ENCODE data around the gene JAK1. TPM values are rescaled to one million over a fixed set of nuclear protein-coding genes. Genes with fewer than 3 reads are reported as not detected.
A peak's percentile ranks its signal among the peaks of the same experiment; 100 is the strongest.

JAK1 gene
- total and polyA plus RNA-seq, 2 experiments from 2014 or later: 8.0 to 19.5 TPM

GRCh38 chr1:64829411-64830029, 136.8 kb downstream of the JAK1 start:
- no peak overlapping the region; the same call in 1 of the 2 replicates for H3K27ac Mint-ChIP-seq

More at GRCh38 chr1:64829411-64830029, 136.8 kb downstream of the JAK1 start:
- peak; percentile 84 for ATAC-seq
- Histone ChIP-seq H3K4me1 (ENCODE audit: insufficient read depth) (no peaks in the 10 kb centered on the region), H3K9me2 (ENCODE audit: insufficient read depth) (no peaks in the 10 kb centered on the region), H3K27ac (ENCODE audit: low read depth) (no peak overlapping the region; the same call in 1 of the 2 replicates), H3K79me2 (replicated peaks; ENCODE audit: insufficient read depth) (no peaks in the 10 kb centered on the region), H3K27me3 (ENCODE audit: insufficient read depth) (no peaks in the 10 kb centered on the region), H2AFZ (no peak overlapping the region), H3K4me2 (no peak overlapping the region), H3K4me3 (no peak overlapping the region), H3K36me3 (ENCODE audit: insufficient read depth) (no peaks in the 10 kb centered on the region), H4K20me1 (replicated peaks; ENCODE audit: insufficient read depth) (no peaks in the 10 kb centered on the region), H3F3A (replicated peaks; ENCODE audit: low read depth) (no peaks in the 10 kb centered on the region)
- peak; percentile 52 for DNase-seq (ENCODE audit: low spot score)
- peaks cover 10% of the 10 kb centered on the region for H3K4me1 Mint-ChIP-seq
- TF ChIP-seq CREB1 (CRISPR knock-in tag; IDR thresholded peaks at IDR 0.05; ENCODE audit: low read depth) (no peak), EZH2 (IDR thresholded peaks at IDR 0.05; ENCODE audit: low read depth, unreplicated experiment) (no peak), ZNF462 (CRISPR knock-in tag; IDR thresholded peaks at IDR 0.05) (no peak), EZH2phosphoT487 (IDR thresholded peaks at IDR 0.05; ENCODE audit: unreplicated experiment) (no peak), POLR2AphosphoS5 (IDR thresholded peaks at IDR 0.05; ENCODE audit: low read depth) (no peak), STAT1 (IDR thresholded peaks at IDR 0.05; ENCODE audit: unreplicated experiment) (no peak), ZNF114 (CRISPR knock-in tag; IDR thresholded peaks at IDR 0.05) (no peak), NANOG (IDR thresholded peaks at IDR 0.05; ENCODE audit: borderline replicate concordance) (no peak), JUNB (IDR thresholded peaks at IDR 0.05; ENCODE audit: unreplicated experiment) (no peak), ZNF331 (CRISPR knock-in tag; IDR thresholded peaks at IDR 0.05; ENCODE audit: low read depth) (no peak)
- TF ChIP-seq, protein P1, sequence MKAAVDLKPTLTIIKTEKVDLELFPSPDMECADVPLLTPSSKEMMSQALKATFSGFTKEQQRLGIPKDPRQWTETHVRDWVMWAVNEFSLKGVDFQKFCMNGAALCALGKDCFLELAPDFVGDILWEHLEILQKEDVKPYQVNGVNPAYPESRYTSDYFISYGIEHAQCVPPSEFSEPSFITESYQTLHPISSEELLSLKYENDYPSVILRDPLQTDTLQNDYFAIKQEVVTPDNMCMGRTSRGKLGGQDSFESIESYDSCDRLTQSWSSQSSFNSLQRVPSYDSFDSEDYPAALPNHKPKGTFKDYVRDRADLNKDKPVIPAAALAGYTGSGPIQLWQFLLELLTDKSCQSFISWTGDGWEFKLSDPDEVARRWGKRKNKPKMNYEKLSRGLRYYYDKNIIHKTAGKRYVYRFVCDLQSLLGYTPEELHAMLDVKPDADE (IDR thresholded peaks at IDR 0.05): no peak
- TF ChIP-seq, protein P2, sequence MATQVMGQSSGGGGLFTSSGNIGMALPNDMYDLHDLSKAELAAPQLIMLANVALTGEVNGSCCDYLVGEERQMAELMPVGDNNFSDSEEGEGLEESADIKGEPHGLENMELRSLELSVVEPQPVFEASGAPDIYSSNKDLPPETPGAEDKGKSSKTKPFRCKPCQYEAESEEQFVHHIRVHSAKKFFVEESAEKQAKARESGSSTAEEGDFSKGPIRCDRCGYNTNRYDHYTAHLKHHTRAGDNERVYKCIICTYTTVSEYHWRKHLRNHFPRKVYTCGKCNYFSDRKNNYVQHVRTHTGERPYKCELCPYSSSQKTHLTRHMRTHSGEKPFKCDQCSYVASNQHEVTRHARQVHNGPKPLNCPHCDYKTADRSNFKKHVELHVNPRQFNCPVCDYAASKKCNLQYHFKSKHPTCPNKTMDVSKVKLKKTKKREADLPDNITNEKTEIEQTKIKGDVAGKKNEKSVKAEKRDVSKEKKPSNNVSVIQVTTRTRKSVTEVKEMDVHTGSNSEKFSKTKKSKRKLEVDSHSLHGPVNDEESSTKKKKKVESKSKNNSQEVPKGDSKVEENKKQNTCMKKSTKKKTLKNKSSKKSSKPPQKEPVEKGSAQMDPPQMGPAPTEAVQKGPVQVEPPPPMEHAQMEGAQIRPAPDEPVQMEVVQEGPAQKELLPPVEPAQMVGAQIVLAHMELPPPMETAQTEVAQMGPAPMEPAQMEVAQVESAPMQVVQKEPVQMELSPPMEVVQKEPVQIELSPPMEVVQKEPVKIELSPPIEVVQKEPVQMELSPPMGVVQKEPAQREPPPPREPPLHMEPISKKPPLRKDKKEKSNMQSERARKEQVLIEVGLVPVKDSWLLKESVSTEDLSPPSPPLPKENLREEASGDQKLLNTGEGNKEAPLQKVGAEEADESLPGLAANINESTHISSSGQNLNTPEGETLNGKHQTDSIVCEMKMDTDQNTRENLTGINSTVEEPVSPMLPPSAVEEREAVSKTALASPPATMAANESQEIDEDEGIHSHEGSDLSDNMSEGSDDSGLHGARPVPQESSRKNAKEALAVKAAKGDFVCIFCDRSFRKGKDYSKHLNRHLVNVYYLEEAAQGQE (IDR thresholded peaks at IDR 0.05; ENCODE audit: unreplicated experiment): no peak
- TF ChIP-seq, protein P3, sequence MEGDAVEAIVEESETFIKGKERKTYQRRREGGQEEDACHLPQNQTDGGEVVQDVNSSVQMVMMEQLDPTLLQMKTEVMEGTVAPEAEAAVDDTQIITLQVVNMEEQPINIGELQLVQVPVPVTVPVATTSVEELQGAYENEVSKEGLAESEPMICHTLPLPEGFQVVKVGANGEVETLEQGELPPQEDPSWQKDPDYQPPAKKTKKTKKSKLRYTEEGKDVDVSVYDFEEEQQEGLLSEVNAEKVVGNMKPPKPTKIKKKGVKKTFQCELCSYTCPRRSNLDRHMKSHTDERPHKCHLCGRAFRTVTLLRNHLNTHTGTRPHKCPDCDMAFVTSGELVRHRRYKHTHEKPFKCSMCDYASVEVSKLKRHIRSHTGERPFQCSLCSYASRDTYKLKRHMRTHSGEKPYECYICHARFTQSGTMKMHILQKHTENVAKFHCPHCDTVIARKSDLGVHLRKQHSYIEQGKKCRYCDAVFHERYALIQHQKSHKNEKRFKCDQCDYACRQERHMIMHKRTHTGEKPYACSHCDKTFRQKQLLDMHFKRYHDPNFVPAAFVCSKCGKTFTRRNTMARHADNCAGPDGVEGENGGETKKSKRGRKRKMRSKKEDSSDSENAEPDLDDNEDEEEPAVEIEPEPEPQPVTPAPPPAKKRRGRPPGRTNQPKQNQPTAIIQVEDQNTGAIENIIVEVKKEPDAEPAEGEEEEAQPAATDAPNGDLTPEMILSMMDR (conservative IDR thresholded peaks at IDR 0.05; ENCODE audit: low read depth in 2 of 2): no peak
- no peaks in the 10 kb centered on the region for H3K9me3 Mint-ChIP-seq
- peaks cover 1% of the 10 kb centered on the region for H3K27me3 Mint-ChIP-seq (ENCODE audit: insufficient read depth, low read depth, poor library complexity)
- H3K4me3 Mint-ChIP-seq: no peak overlapping the region
- no peaks in the 10 kb centered on the region; the same call in 2 of the 3 replicates for H3K36me3 Mint-ChIP-seq (ENCODE audit: low read depth)

Data from GM23338 (cell line).